K562 (cell line): ENCODE data around the gene POLL. TPM values are rescaled to one million over a fixed set of nuclear protein-coding genes. Genes with fewer than 3 reads are reported as not detected.

Experiments
- ASH1L ChIP-seq: fragments of 450-650 bp; IDR thresholded peaks from 2 replicates; pipeline ENCODE4 v1.6.1; 2018; ENCODE audit warnings: borderline replicate concordance, mild to moderate bottlenecking, low read depth; ENCODE audit not compliant: partially characterized antibody
- E4F1 ChIP-seq: fragments of 250-450 bp; sonication (Bioruptor Pico); IDR thresholded peaks from 2 replicates; pipeline ENCODE4 v1.5.0; 2021; ENCODE audit warnings: mild to moderate bottlenecking, borderline replicate concordance
- ETS2 ChIP-seq: IDR thresholded peaks from 2 replicates; pipeline ENCODE4 v1.6.1; 2016; ENCODE audit warnings: borderline replicate concordance, missing genetic modification characterization, mild to moderate bottlenecking, moderate library complexity, missing compliant biosample characterization; ENCODE audit not compliant: poor library complexity, severe bottlenecking
- HSF4 ChIP-seq: fragments of 250-450 bp; sonication (Bioruptor Pico); IDR thresholded peaks from 2 replicates; pipeline ENCODE4 v2.1.2; 2022; ENCODE audit warnings: mild to moderate bottlenecking, moderate library complexity, borderline replicate concordance
- JUND ChIP-seq, 2 experiments: IDR thresholded peaks; 2 replicates in 1 of 2; 3 replicates in 1 of 2; pipeline ENCODE4 v1.6.1; 2011; ENCODE audit warnings: borderline replicate concordance in 2 of 2, low read depth in 2 of 2, low read length in 2 of 2, improper control_type of control experiment in 1 of 2, missing biosample characterization in 1 of 2, missing genetic modification characterization in 1 of 2, missing genetic modification reagents in 1 of 2
- KLF10 ChIP-seq: fragments of 250-450 bp; sonication (Bioruptor Pico); IDR thresholded peaks from 2 replicates; pipeline ENCODE4 v1.6.1; 2021; ENCODE audit warnings: matching md5 sums
- L3MBTL2 ChIP-seq: fragments of 450-650 bp; IDR thresholded peaks from 2 replicates; pipeline ENCODE4 v1.6.1; 2016; ENCODE audit warnings: mild to moderate bottlenecking, moderate library complexity
- NFXL1 ChIP-seq: fragments of 450-650 bp; formaldehyde crosslinking; IDR thresholded peaks from 2 replicates; pipeline ENCODE4 v1.4.0; 2021; ENCODE audit warnings: mild to moderate bottlenecking
- PYGO2 ChIP-seq: fragments of 450-650 bp; IDR thresholded peaks from 2 replicates; pipeline ENCODE4 v1.6.1; 2016; ENCODE audit warnings: mild to moderate bottlenecking, missing genetic modification characterization, moderate library complexity, missing compliant biosample characterization
- RBFOX2 ChIP-seq: fragments of 200-400 bp; formaldehyde crosslinking; IDR thresholded peaks from 2 replicates; pipeline ENCODE4 v1.6.1; 2017; ENCODE audit warnings: low read depth, mild to moderate bottlenecking, low read length, moderate library complexity
- SIN3B ChIP-seq: fragments of 450-650 bp; IDR thresholded peaks from 2 replicates; pipeline ENCODE4 v1.6.1; 2017; ENCODE audit warnings: low read depth, mild to moderate bottlenecking, moderate library complexity
- XRCC3 ChIP-seq: fragments of 450-650 bp; IDR thresholded peaks from 2 replicates; pipeline ENCODE4 v1.6.1; 2017; ENCODE audit warnings: mild to moderate bottlenecking, moderate library complexity
- ZNF146 ChIP-seq: IDR thresholded peaks from one replicate; pipeline ENCODE4 v1.6.1; 2018; ENCODE audit warnings: missing compliant biosample characterization; ENCODE audit not compliant: unreplicated experiment
- ZNF347 ChIP-seq: fragments of 450-650 bp; formaldehyde crosslinking; IDR thresholded peaks from 2 replicates; pipeline ENCODE4 v1.4.0; 2020; ENCODE audit warnings: low read depth, mild to moderate bottlenecking, moderate library complexity
- ZNF644 ChIP-seq: fragments of 200-800 bp; sonication (Bioruptor generic); IDR thresholded peaks from 2 replicates; pipeline ENCODE4 v1.6.1; 2016; ENCODE audit warnings: low read depth, missing genetic modification characterization, missing compliant biosample characterization
- polyA plus RNA-seq, 8 experiments: library from polyadenylated mRNA; depleted of rRNA in 4 of 8; stranded (reverse) in 5 of 8; unstranded in 3 of 8; fragments of >200 nt; fragmentation: Nextera tagmentation in 2 of 8; fragmentation: Illumina TruSeq in 1 of 8; extraction: Ambion mirVana in 2 of 8; extraction: Trizol in 1 of 8; gene quantifications; 2 replicates each; pipeline versions ENCODE4 v1.2.1 to v1.2.3, GENCODE V29; 2011 to 2014; ENCODE audit warnings: inconsistent platforms in 1 of 8, missing spikeins in 1 of 8
- total RNA-seq, 7 experiments: library from RNA; depleted of rRNA in 6 of 7; stranded (reverse); fragments of >200 nt in 6 of 7; fragmentation: Illumina TruSeq in 2 of 7; extraction: Trizol in 2 of 7; gene quantifications; 2 replicates each; pipeline versions ENCODE4 v1.2.1 to v1.2.3, GENCODE V29; 2011 to 2021; ENCODE audit warnings: low replicate concordance in 1 of 7
- TF ChIP-seq, protein P1 (sequence below), 2 experiments: fragments of 450-650 bp in 1 of 2; sonication (generic) in 1 of 2; formaldehyde crosslinking in 1 of 2; IDR thresholded peaks; 2 replicates each; pipeline versions ENCODE4 v1.7.1 to v1.9.0; 2016 to 2022; ENCODE audit warnings: inconsistent platforms in 1 of 2, mild to moderate bottlenecking in 1 of 2, missing genetic modification reagents in 1 of 2

POLL gene
- total and polyA plus RNA-seq, 9 of the 15 experiments (the other 6 are each of a cell fraction or from before 2014, with no cell fraction given): 1.2 to 18.7 (median 10.9) TPM

- TF ChIP-seq, protein P1, sequence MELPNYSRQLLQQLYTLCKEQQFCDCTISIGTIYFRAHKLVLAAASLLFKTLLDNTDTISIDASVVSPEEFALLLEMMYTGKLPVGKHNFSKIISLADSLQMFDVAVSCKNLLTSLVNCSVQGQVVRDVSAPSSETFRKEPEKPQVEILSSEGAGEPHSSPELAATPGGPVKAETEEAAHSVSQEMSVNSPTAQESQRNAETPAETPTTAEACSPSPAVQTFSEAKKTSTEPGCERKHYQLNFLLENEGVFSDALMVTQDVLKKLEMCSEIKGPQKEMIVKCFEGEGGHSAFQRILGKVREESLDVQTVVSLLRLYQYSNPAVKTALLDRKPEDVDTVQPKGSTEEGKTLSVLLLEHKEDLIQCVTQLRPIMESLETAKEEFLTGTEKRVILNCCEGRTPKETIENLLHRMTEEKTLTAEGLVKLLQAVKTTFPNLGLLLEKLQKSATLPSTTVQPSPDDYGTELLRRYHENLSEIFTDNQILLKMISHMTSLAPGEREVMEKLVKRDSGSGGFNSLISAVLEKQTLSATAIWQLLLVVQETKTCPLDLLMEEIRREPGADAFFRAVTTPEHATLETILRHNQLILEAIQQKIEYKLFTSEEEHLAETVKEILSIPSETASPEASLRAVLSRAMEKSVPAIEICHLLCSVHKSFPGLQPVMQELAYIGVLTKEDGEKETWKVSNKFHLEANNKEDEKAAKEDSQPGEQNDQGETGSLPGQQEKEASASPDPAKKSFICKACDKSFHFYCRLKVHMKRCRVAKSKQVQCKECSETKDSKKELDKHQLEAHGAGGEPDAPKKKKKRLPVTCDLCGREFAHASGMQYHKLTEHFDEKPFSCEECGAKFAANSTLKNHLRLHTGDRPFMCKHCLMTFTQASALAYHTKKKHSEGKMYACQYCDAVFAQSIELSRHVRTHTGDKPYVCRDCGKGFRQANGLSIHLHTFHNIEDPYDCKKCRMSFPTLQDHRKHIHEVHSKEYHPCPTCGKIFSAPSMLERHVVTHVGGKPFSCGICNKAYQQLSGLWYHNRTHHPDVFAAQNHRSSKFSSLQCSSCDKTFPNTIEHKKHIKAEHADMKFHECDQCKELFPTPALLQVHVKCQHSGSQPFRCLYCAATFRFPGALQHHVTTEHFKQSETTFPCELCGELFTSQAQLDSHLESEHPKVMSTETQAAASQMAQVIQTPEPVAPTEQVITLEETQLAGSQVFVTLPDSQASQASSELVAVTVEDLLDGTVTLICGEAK (IDR thresholded peaks at IDR 0.05): no peak
- TF ChIP-seq, protein P1 (CRISPR knock-in tag; IDR thresholded peaks at IDR 0.05): no peak
- TF ChIP-seq HSF4 (CRISPR knock-in tag) (no peak), L3MBTL2 (peak; percentile 81), XRCC3 (no peak), RBFOX2 (no peak), NFXL1 (no peak), ETS2 (tag) (no peak), ZNF347 (CRISPR knock-in tag) (no peak), PYGO2 (tag) (no peak), ZNF146 (no peak), KLF10 (CRISPR knock-in tag) (no peak), E4F1 (CRISPR knock-in tag) (no peak), SIN3B (no peak), ASH1L (no peak), JUND (IDR thresholded peaks at IDR 0.05; ENCODE audit: borderline replicate concordance, low read depth, low read length) (no peak), JUND (tag; IDR thresholded peaks at IDR 0.05; ENCODE audit: borderline replicate concordance, low read depth, low read length) (peak; percentile 16; the same call in 1 of the 3 replicates), ZNF644 (no peak)
These were observed 11.7 kb downstream of the POLL start (continued) for GRCh38 chr10:101576211-101576863.
